Tibial nerve (tissue), 4 donors: ENCODE results near the gene FAM168B. TPM values are rescaled to one million over a fixed set of nuclear protein-coding genes. Genes with fewer than 3 reads are reported as not detected.
A peak's percentile ranks its signal among the peaks of the same experiment; 100 is the strongest.

Experiments used
- DNase-seq, 2 donors: peaks; one replicate each; pipeline ENCODE4 v3.0.0-alpha.2; 2019; ENCODE audit warnings: low spot score in 2 of 2
- H3K27ac ChIP-seq, 4 donors: fragments of 200-600 bp; sonication (generic) in 3 of 4; one replicate each; pipeline ENCODE4 v1.5.1; 2017 to 2019; ENCODE audit warnings: mild to moderate bottlenecking in 1 of 4
- H3K27me3 ChIP-seq, 2 donors: fragments of 200-600 bp; sonication (generic) in 1 of 2; one replicate each; pipeline versions ENCODE4 v1.5.1 to v1.6.0; 2017 to 2019
- H3K36me3 ChIP-seq, 3 donors: fragments of 200-600 bp; sonication (generic); one replicate each; pipeline ENCODE4 v1.5.1; 2018 to 2019
- H3K4me1 ChIP-seq, 4 donors: fragments of 200-600 bp; sonication (generic) in 3 of 4; one replicate each; pipeline ENCODE4 v1.5.1; 2017 to 2019
- H3K4me3 ChIP-seq, 4 donors: fragments of 200-600 bp; sonication (generic) in 3 of 4; one replicate each; pipeline ENCODE4 v1.5.1; 2017 to 2019; ENCODE audit warnings: mild to moderate bottlenecking in 1 of 4, moderate library complexity in 1 of 4
- H3K9me3 ChIP-seq, 4 donors: fragments of 200-600 bp; sonication (generic) in 3 of 4; one replicate each; pipeline ENCODE4 v1.5.1; 2017 to 2019
- EP300 ChIP-seq, 2 donors: sonication (generic); formaldehyde crosslinking; IDR thresholded peaks; one replicate each; pipeline ENCODE4 v1.6.1; 2017; ENCODE audit warnings: antibody characterized with exemption in 2 of 2, mild to moderate bottlenecking in 1 of 2
- POLR2A ChIP-seq, 2 donors: fragments of 450-650 bp; IDR thresholded peaks; one replicate each; pipeline ENCODE4 v1.6.1; 2017; ENCODE audit warnings: antibody characterized with exemption in 2 of 2, mild to moderate bottlenecking in 2 of 2, moderate library complexity in 2 of 2
- WGBS, 2 donors: methylation state at CpG; one replicate each; pipeline ENCODE4 v1.1.5; 2018; 5-methylcytosine and 5-hydroxymethylcytosine counted together
- total RNA-seq, 4 donors: library from RNA; depleted of rRNA; stranded (reverse); fragments of >200 nt; gene quantifications; one replicate each; pipeline ENCODE4 v1.1.0, GENCODE V29; 2016
- TF ChIP-seq, protein P1 (sequence below), 5 experiments: fragments of 200-600 bp in 3 of 5; fragments of 450-650 bp in 2 of 5; sonication (generic) in 3 of 5; IDR thresholded peaks; one replicate each; pipeline ENCODE4 v1.5.1; 2016 to 2019; ENCODE audit warnings: antibody characterized with exemption in 5 of 5, mild to moderate bottlenecking in 3 of 5, moderate library complexity in 2 of 5

The FAM168B gene
- total RNA-seq, 4 donors from 2014 or later, result 96.0 to 115 (median 107) TPM

- WGBS, 2 donors, result 98 to 99% methylated on average over 2 of the region's 2 CpGs
- peaks cover 0 to 79% (median 13%) of the 10 kb centered on the region in 3 donors for H3K36me3 ChIP-seq
- no peaks in the 10 kb centered on the region for H3K9me3 ChIP-seq
- TF ChIP-seq POLR2A (IDR thresholded peaks at IDR 0.05), result no peak
- DNase-seq, result no peak
- no peak overlapping the region for H3K27ac ChIP-seq
- peaks cover 0 to 15% (median 0%) of the 10 kb centered on the region in 4 donors for H3K4me1 ChIP-seq
- no peaks in the 10 kb centered on the region for H3K27me3 ChIP-seq
- H3K4me3 ChIP-seq, result no peak overlapping the region
Observed at GRCh38 chr2:131130298-131130596, 37.0 kb upstream of the FAM168B start.

DNA sequence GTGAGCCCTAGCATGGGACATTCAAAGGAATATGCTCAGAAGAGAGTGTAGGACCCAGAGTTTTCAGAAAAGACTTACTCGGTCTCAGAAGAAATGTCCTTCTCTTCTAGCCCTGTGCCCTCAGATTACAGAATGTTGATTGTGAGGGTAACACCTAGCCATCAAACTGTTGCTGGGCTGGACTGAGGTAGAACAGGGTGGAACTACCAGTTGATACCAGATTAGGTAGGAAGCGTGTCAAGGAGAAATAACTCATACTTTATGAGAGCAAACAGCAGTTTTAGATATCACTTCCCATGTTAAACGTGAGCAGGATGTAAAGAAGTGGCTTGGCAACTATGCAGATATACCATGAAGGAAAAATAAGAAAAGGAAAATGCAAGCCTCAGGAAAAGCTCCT, 34.7 kb upstream of the FAM168B start:
- TF ChIP-seq POLR2A (IDR thresholded peaks at IDR 0.05) (no peak), EP300 (IDR thresholded peaks at IDR 0.05) (no peak)
- TF ChIP-seq, protein P1, sequence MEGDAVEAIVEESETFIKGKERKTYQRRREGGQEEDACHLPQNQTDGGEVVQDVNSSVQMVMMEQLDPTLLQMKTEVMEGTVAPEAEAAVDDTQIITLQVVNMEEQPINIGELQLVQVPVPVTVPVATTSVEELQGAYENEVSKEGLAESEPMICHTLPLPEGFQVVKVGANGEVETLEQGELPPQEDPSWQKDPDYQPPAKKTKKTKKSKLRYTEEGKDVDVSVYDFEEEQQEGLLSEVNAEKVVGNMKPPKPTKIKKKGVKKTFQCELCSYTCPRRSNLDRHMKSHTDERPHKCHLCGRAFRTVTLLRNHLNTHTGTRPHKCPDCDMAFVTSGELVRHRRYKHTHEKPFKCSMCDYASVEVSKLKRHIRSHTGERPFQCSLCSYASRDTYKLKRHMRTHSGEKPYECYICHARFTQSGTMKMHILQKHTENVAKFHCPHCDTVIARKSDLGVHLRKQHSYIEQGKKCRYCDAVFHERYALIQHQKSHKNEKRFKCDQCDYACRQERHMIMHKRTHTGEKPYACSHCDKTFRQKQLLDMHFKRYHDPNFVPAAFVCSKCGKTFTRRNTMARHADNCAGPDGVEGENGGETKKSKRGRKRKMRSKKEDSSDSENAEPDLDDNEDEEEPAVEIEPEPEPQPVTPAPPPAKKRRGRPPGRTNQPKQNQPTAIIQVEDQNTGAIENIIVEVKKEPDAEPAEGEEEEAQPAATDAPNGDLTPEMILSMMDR (IDR thresholded peaks at IDR 0.05), result no peak
- peaks cover 0 to 64% (median 13%) of the 10 kb centered on the region in 3 donors for H3K36me3 ChIP-seq

DNA sequence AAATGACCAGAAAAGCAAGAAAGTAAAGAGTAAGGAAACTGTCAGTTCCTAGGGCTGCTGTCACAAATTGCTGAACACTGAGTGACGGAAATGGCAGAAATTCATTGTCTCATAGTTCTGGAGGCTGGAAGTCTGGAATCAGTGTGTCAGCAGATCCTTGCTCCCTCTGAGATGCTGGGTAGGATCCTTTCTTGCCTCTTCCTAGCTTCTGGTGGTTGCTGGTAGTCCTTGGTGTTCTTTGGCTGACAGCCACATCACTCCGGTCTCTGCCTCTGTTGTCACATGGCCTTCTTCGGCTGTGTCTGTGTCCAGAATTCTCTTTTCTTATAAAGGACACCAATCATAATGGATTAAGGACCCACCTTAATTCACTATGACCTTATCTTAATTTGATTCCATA, 33.8 kb upstream of the FAM168B start:
- DNase-seq, result no peak
- H3K36me3 ChIP-seq, result peaks cover 0 to 66% (median 13%) of the 10 kb centered on the region in 3 donors
- H3K27ac ChIP-seq, result peak overlapping the region; percentile 23 to 78 (median 57)
- H3K4me1 ChIP-seq, result peaks cover 0 to 15% (median 0%) of the 10 kb centered on the region in 4 donors
- WGBS, 2 donors, result 41 to 43% methylated on average over 3 of the region's 3 CpGs
- no peaks in the 10 kb centered on the region for H3K9me3 ChIP-seq
- H3K27me3 ChIP-seq, result no peaks in the 10 kb centered on the region
- TF ChIP-seq, protein P1 (IDR thresholded peaks at IDR 0.05), result no peak
- no peak for TF ChIP-seq EP300 (IDR thresholded peaks at IDR 0.05)
- no peak for TF ChIP-seq POLR2A (IDR thresholded peaks at IDR 0.05)
- no peak overlapping the region for H3K4me3 ChIP-seq

More for the DNA sequence above, 34.7 kb upstream of the FAM168B start:
- Histone ChIP-seq H3K27me3 (no peaks in the 10 kb centered on the region), H3K4me3 (no peak overlapping the region), H3K27ac (peak overlapping the region in 2 of 4 donors; percentile 9 to 69), H3K4me1 (peaks cover 0 to 15% (median 0%) of the 10 kb centered on the region in 4 donors), H3K9me3 (no peaks in the 10 kb centered on the region)
- DNase-seq, result no peak
- WGBS, 2 donors, result 92 to 96% methylated on average over 3 of the region's 3 CpGs

DNA sequence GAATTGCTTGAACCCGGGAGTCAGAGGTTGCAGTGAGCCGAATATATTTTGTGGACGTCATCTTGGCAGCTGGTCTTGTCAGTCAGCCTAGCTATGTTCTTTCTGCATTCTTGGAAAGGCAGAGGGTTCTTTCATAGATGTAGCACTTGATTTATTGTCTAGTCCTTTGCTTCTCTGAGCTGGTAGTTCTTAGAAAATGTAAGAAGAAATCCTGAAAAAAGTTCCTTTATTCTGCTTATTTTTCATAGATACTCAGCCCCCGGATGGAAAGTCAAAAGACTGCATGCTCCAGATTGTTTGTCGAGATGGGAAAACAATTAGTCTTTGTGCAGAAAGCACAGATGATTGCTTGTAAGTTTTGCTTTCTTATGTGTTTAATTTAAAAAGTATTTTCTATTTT, 33.2 kb upstream of the FAM168B start:
- no peak for DNase-seq
- Histone ChIP-seq H3K36me3 (peaks cover 0 to 72% (median 13%) of the 10 kb centered on the region in 3 donors), H3K4me1 (peaks cover 0 to 15% (median 0%) of the 10 kb centered on the region in 4 donors), H3K4me3 (no peak overlapping the region), H3K27me3 (no peaks in the 10 kb centered on the region), H3K27ac (peak overlapping the region in 2 of 4 donors; percentile 69 to 78), H3K9me3 (no peaks in the 10 kb centered on the region)
- TF ChIP-seq EP300 (IDR thresholded peaks at IDR 0.05) (no peak), POLR2A (IDR thresholded peaks at IDR 0.05) (no peak)
- TF ChIP-seq, protein P1 (IDR thresholded peaks at IDR 0.05), result no peak
- WGBS, 2 donors, result 29 to 39% methylated on average over 5 of the region's 5 CpGs

DNA sequence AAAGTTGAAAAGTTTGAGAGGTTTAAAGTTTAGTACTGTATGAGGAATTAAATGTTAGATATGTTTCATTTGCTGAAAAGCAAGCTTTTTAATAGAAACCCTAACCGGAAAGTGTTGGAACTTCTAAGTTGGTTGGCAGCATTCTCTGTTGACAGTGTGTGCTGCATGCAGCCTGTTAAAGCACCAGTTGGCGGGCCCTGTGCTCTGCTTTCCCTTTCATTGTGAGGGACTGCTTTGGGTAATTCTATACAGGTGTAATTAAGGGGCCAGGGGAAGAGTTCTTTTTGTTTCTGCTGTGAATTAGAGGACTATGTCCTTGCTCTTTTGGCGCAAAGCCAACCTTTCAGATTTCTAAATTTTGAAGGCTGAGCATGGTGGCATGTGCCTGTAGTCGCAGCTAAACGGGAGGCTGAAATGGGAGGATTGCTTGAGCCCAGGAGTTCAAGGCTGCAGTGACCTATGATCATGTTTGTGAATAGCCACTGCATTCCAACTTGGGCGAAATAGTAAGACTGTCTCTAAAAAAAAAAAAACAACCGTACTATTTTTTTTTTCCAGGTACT, 32.0 kb upstream of the FAM168B start:
- TF ChIP-seq EP300 (IDR thresholded peaks at IDR 0.05) (no peak), POLR2A (IDR thresholded peaks at IDR 0.05) (no peak)
- TF ChIP-seq, protein P1 (IDR thresholded peaks at IDR 0.05), result no peak
- Histone ChIP-seq H3K4me1 (peaks cover 0 to 15% (median 0%) of the 10 kb centered on the region in 4 donors), H3K27me3 (no peaks in the 10 kb centered on the region), H3K9me3 (no peaks in the 10 kb centered on the region), H3K36me3 (peaks cover 0 to 71% (median 13%) of the 10 kb centered on the region in 3 donors), H3K4me3 (no peak overlapping the region), H3K27ac (peak overlapping the region in 1 of 4 donors; percentile 69)
- 86 to 87% methylated on average over 7 of the region's 7 CpGs for WGBS, 2 donors
- no peak for DNase-seq
